Activated CD8-positive, alpha-beta memory T cell treated with anti-CD3 and anti-CD28 coated beads, Interleukin-2, amount 10 ng/mL, durations not matched to agents 7 days and 5 days (primary cell): ENCODE results near the gene IHH. TPM values are rescaled to one million over a fixed set of nuclear protein-coding genes. Genes with fewer than 3 reads are reported as not detected.

Source experiments
- ATAC-seq: fragments of 150-1000 bp; cut with Tn5 transposase; one replicate; pipeline ENCODE4 v1.10.0; 2021; ENCODE audit warnings: moderate library complexity
- CTCF ChIA-PET: fragments of 350-600 bp; sonication (Branson Sonifier 250); formaldehyde crosslinking; loops from one replicate; lab custom pipeline; 2021; ENCODE audit warnings: antibody characterized with exemption; lab: Charles Lee
- DNase-seq: peaks from one replicate; pipeline ENCODE4 v3.0.0-alpha.2; 2020
- H3K27ac Mint-ChIP-seq: one replicate; pipeline ENCODE4 v1.8.0; 2021; ENCODE audit warnings: mild to moderate bottlenecking, mixed read lengths
- H3K27me3 Mint-ChIP-seq: one replicate; pipeline ENCODE4 v1.8.0; 2021; ENCODE audit warnings: mixed read lengths
- H3K36me3 Mint-ChIP-seq: one replicate; pipeline ENCODE4 v1.8.0; 2021; ENCODE audit warnings: mild to moderate bottlenecking, mixed read lengths
- H3K4me1 Mint-ChIP-seq: one replicate; pipeline ENCODE4 v1.8.0; 2021; ENCODE audit warnings: mixed read lengths
- H3K4me3 Mint-ChIP-seq: one replicate; pipeline ENCODE4 v1.8.0; 2021; ENCODE audit warnings: mild to moderate bottlenecking, moderate library complexity, mixed read lengths
- H3K9me3 Mint-ChIP-seq: one replicate; pipeline ENCODE4 v1.8.0; 2022; ENCODE audit warnings: low read depth, mixed read lengths
- total RNA-seq, 2 experiments: library from RNA; stranded (reverse); gene quantifications; one replicate each; pipeline ENCODE4 v1.2.3, GENCODE V29; 2021

Gene IHH
- total RNA-seq, 2 experiments from 2014 or later: not detected

DNA sequence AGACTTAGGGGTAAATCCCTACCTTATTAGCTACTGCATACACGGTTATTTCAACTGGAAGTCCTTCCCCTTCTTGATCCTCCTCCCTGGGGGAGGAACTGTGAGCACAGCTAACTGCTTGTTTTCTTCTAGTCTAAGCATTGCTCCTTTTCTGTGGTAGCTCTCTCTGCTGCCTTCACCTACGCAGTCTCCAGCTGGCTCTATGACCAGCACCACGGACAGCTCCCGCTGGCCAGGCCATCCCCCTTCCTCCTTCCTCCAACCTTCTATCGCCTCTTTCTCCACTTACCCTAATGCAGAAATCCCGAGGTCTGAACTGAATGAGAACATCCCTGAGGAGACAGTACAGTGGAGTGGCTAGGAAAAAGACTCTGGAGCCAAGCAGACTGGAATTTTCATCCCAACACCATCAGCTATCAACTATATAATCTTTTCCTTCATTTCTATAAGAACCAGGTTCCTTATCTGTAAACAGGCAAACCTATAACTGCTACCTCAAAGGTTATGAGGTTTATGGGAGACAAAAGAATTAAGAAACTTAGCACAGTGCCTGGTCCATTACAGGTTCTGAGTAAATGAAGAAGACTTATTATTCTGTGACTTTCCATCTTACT, 14.7 kb downstream of the IHH start:
- Mint-ChIP-seq H3K9me3 (no peaks in the 10 kb centered on the region), H3K4me3 (no peak overlapping the region), H3K4me1 (peaks cover 4% of the 10 kb centered on the region), H3K36me3 (no peaks in the 10 kb centered on the region), H3K27ac (no peak overlapping the region), H3K27me3 (peaks cover 52% of the 10 kb centered on the region)
- DNase-seq: no peak
- CTCF ChIA-PET: interaction anchor here (0.7 to 2.5 kb wide), 5 partner anchors 12 to 66 kb away, joined by 3 to 11 read pairs (median 4); no protein-coding TSS in a partner anchor
- ATAC-seq: no peak

DNA sequence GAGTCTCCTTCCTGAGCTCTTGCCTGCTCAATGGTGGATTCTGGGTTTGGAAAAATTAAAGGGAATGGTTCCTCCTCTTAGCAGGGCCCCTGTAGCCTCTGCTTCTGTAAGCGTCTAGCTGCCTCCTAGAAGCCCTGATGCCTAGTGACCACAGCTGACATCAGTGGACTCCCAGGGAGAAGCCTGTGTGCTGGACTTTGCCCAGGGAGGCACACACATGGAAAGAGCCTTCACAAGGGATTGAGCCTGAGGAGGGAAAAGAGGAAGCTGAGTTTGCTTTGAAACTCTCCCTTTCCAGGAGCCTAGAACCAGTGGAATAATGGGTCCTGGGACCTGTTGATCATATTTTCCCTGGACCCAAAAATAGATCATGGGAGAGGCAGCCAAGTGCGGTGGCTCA, 18.0 kb downstream of the IHH start:
- Mint-ChIP-seq H3K27me3 (peaks cover 64% of the 10 kb centered on the region), H3K9me3 (no peaks in the 10 kb centered on the region), H3K4me3 (no peak overlapping the region), H3K36me3 (no peaks in the 10 kb centered on the region), H3K27ac (no peak overlapping the region), H3K4me1 (peaks cover 4% of the 10 kb centered on the region)
- CTCF ChIA-PET: interaction anchor here (0.7 to 5.7 kb wide), 8 partner anchors 10 to 252 kb away, joined by 3 to 34 read pairs (median 4); no protein-coding TSS in a partner anchor
- DNase-seq (no peak), ATAC-seq (no peak)

DNA sequence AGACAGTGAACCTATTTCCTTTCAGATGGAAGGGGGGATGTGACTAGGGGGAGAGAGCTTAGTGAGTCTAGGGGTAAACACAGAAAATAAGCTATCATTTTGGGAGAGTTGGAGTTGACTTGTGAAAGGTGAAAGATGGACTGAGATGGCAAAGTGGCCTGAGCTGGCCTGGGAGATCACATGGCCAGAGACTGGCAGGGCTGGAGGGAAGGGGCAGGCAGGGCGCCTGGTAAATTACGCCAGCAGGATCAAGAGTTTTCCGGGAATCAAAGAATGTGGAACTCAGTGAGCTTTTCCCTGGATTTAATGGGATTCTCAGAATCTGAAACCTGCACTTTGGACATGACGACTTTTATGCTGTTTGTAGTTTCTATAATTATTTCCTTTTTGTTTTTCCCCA, 18.6 kb downstream of the IHH start:
- CTCF ChIA-PET: interaction anchor here (1.1 to 5.7 kb wide), 6 partner anchors 13 to 253 kb away, joined by 3 to 34 read pairs (median 5); no protein-coding TSS in a partner anchor
- Mint-ChIP-seq H3K9me3 (no peaks in the 10 kb centered on the region), H3K4me1 (peaks cover 4% of the 10 kb centered on the region), H3K27me3 (peaks cover 64% of the 10 kb centered on the region), H3K36me3 (no peaks in the 10 kb centered on the region), H3K4me3 (no peak overlapping the region), H3K27ac (no peak overlapping the region)
- ATAC-seq (no peak), DNase-seq (no peak)

DNA sequence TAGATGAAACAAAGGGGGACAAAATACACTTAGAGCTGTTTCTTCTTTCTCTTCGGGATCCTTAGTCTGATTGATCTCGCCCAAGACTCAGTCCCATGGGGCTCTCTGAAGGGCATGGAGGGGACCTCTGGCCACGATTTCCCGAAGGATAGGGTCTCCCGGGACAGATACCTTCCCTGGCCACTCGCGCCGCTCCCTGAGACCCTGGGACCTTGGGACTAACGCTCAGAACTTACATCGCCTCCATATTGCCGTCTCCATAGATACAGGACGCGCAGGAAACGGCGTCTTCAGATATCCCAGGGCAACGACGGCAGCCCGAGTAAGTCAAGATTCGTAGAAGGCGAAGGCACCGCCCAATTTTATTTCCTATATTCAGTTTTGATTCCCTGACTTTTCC, 19.5 kb downstream of the IHH start, which contains the start of gene CFAP65:
Gene CFAP65 (minus strand): TSS at position 265 of the 400 bp plus-strand sequence. CDS start 2,468 bp downstream, outside the sequence.
- Mint-ChIP-seq H3K27ac (no peak within 1 kb of the TSS), H3K36me3 (no peaks in the 10 kb centered on the region), H3K27me3 (peaks cover 62% of the 10 kb centered on the region), H3K9me3 (no peaks in the 10 kb centered on the region), H3K4me3 (no peak within 1 kb of the TSS), H3K4me1 (peaks cover 4% of the 10 kb centered on the region)
- ATAC-seq (no peak), DNase-seq (no peak)
- CTCF ChIA-PET: interaction anchor here (1.2 to 5.7 kb wide), 6 partner anchors 10 to 254 kb away, joined by 3 to 34 read pairs (median 5); no protein-coding TSS in a partner anchor

DNA sequence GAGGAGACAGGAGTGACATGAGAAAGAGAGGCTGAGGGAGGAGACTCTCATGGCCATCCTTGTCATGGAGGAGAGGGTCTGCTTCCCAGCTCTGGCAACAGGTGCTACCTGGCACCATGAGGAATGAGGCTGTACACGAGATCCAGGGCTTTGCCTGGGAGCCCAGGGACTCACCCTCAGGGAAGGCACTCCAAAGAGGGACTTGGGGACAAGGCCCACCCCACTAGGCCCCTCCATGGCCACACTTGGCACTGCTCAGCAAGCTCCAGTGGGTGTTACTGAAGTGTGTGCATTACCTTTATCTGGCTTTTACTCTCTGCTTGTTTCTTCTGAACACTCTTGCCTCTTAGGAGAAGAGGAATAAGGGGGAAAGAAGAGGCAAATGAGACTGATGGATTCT, 22.1 kb downstream of the IHH start:
- no peak for DNase-seq
- Mint-ChIP-seq H3K4me1 (peaks cover 4% of the 10 kb centered on the region), H3K36me3 (no peaks in the 10 kb centered on the region), H3K27ac (no peak overlapping the region), H3K27me3 (peaks cover 75% of the 10 kb centered on the region), H3K4me3 (no peak overlapping the region), H3K9me3 (no peaks in the 10 kb centered on the region)
- no peak for ATAC-seq
- CTCF ChIA-PET: interaction anchor here (2.7 to 5.7 kb wide), 2 partner anchors 9 to 20 kb away, joined by 11 to 34 read pairs; no protein-coding TSS in a partner anchor

DNA sequence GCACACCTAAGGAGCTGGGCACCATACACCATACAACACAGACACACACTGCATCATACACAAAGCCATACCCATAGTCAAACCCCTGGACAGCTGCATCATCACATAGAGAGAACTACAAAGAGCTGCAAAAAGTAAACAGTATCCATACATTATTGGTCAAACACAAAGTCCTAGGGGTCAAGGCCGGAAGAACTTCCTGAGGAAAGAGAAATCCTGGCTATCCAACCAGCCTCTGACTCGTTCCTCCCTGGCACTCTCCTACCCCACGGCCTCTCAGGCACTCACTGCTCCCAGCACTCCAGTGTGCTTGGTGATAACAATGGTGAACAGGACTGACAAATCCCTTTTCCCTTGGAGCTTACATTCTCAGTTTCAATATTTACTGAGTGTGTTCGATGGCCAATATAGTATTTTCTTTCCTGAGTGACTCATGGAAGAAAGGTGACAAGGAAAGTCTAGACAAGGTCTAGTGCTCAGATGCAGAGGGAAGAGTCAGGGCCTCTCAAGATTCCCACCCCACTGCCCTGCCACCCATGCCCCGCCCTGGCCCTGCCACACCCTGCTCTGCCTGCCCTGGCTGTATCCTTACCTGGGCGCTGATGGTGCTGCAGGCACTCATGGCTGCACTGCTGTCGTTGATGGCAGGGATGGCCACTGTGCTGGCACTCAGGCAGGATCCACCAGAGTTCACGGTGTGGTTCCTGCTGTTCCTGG, 22.8 kb downstream of the IHH start:
- Mint-ChIP-seq H3K9me3 (no peaks in the 10 kb centered on the region), H3K4me1 (peaks cover 4% of the 10 kb centered on the region), H3K36me3 (no peaks in the 10 kb centered on the region), H3K4me3 (no peak overlapping the region), H3K27ac (no peak overlapping the region), H3K27me3 (peaks cover 79% of the 10 kb centered on the region)
- CTCF ChIA-PET: interaction anchor here (1.7 to 5.7 kb wide), 3 partner anchors 8 to 21 kb away, joined by 3 to 34 read pairs (median 11); no protein-coding TSS in a partner anchor
- no peak for ATAC-seq
- no peak for DNase-seq

DNA sequence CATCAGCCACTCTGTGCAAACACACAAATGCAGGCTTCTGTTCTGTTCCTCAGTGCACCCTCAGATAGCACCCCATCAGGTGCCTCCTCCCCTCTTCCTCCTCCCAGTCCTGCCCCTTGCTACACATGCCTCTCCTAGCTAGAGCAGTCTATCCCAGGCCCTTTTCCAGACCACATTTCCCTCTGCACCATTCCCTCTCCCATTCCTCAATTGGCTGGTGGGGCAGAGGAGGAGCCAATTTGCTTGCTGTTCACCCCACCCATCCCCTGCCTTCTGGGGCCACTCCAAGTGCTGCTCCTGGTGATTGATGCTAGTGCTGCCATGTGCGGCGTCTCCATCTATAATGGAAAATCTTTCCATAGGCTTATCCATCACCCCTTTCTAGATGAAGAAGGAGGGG, 24.8 kb downstream of the IHH start:
- no peaks in the 10 kb centered on the region for H3K9me3 Mint-ChIP-seq
- CTCF ChIA-PET: interaction anchor here (0.8 kb wide), 1 partner anchor 64 kb away, joined by 3 read pairs; no protein-coding TSS in a partner anchor
- no peaks in the 10 kb centered on the region for H3K36me3 Mint-ChIP-seq
- DNase-seq (no peak), ATAC-seq (no peak)
- H3K27me3 Mint-ChIP-seq: peaks cover 66% of the 10 kb centered on the region
- H3K4me1 Mint-ChIP-seq: no peaks in the 10 kb centered on the region
- no peak overlapping the region for H3K4me3 Mint-ChIP-seq
- H3K27ac Mint-ChIP-seq: no peak overlapping the region

DNA sequence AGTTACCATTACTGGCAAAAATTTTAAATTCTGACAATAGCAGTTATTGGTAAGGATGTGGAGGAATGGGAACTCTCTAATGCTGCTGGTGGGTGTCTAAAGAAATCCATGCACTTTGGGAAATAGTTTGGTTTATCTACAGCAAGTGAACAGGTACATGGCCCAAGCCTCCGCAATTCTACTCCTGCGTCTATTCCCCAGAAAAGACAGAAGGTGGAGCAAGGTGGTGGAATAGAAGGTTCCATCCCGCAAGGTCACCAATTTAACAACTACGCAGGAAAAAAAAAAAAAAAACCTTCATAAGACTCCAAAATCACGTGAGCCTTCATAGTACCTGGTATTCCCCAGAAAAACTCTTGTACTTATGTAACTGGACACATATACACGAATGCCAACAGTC, 25.9 kb downstream of the IHH start:
- Mint-ChIP-seq H3K36me3 (no peaks in the 10 kb centered on the region), H3K27ac (no peak overlapping the region), H3K27me3 (peaks cover 56% of the 10 kb centered on the region), H3K9me3 (no peaks in the 10 kb centered on the region), H3K4me3 (no peak overlapping the region), H3K4me1 (no peaks in the 10 kb centered on the region)
- DNase-seq: no peak
- CTCF ChIA-PET: interaction anchor here (0.8 kb wide), 1 partner anchor 120 kb away, joined by 3 read pairs; no protein-coding TSS in a partner anchor
- ATAC-seq: no peak

DNA sequence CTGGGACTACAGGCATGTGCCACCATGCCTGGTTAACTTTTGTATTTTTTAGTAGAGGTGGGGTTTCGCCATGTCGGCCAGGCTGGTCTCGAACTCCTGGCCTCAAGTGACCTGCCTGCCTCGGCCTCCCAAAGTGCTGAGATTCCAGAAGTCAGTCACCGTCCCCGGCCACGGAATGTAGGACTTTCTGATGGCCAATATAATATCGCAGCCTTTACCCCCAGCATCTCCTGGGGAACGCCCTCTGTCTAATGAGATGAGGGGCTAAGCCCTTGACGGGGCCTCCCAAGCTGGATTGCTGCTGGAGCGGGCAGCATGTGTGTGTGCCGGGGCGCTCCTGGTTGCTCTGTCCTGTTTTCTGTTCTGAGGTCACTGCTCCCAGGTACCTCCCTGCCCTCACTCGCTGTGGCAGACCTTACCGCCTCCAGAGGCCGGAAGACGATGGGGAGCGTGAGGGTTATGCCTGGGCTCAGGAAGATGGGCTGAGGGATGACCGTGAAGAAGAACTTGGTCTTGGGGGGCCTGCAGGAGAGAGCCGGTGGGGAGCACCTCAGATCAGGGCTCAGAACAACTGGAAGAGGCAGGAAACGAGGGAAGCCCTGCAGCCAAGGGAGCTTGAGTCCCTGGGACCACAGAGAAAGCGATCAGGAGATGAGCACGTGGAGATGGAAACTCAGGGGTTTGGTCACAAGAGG, 28.5 kb downstream of the IHH start:
- Mint-ChIP-seq H3K4me1 (no peaks in the 10 kb centered on the region), H3K9me3 (no peaks in the 10 kb centered on the region), H3K27ac (no peak overlapping the region), H3K4me3 (no peak overlapping the region), H3K27me3 (peaks cover 40% of the 10 kb centered on the region), H3K36me3 (no peaks in the 10 kb centered on the region)
- DNase-seq: no peak
- CTCF ChIA-PET: interaction anchor here (0.7 to 4.1 kb wide), 5 partner anchors 9 to 125 kb away, joined by 3 to 38 read pairs (median 4); partner anchors contain the start of gene CFAP65
- ATAC-seq: no peak

DNA sequence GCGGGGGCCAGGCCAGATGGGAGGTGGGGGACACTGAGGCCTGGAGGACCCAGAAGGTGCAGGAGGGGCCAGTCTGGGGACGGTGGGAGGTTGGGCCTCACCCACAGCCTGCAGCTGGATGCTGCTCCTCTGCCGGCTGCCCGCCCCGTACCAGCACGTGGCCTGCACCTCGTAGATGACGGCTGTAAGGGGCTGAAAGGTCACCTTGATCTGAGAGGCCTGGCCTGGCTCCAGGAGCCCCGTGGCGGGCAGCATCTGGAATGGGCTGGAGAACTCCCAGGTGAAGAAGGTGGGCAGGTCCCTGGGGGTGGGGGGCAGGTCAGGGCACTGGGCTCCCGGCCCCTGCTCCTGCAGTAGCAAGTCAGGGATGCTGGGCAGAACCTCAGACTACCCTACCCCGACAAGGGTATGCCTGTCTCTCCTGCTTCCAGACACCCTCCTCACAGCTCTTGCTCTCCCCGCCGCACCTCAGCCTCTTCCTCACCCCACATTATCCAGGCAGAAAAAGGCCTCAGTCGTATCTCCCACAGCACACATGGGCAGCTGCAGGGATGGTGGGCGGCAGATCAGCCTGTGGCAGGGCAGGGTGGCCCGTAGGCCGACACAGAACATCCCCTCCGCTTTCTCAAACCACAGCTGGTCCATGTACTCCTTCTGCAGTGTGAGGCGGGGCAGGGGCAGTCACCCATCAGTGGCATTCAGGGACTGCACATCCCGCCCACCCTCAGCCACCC, 29.5 kb downstream of the IHH start:
- H3K27me3 Mint-ChIP-seq: peaks cover 37% of the 10 kb centered on the region
- H3K9me3 Mint-ChIP-seq: no peaks in the 10 kb centered on the region
- H3K4me1 Mint-ChIP-seq: no peaks in the 10 kb centered on the region
- ATAC-seq: no peak
- no peak for DNase-seq
- no peak overlapping the region for H3K4me3 Mint-ChIP-seq
- CTCF ChIA-PET: interaction anchor here (0.7 to 6.7 kb wide), 7 partner anchors 10 to 126 kb away, joined by 3 to 69 read pairs (median 5); partner anchors contain the start of gene CFAP65
- H3K27ac Mint-ChIP-seq: no peak overlapping the region
- no peaks in the 10 kb centered on the region for H3K36me3 Mint-ChIP-seq

DNA sequence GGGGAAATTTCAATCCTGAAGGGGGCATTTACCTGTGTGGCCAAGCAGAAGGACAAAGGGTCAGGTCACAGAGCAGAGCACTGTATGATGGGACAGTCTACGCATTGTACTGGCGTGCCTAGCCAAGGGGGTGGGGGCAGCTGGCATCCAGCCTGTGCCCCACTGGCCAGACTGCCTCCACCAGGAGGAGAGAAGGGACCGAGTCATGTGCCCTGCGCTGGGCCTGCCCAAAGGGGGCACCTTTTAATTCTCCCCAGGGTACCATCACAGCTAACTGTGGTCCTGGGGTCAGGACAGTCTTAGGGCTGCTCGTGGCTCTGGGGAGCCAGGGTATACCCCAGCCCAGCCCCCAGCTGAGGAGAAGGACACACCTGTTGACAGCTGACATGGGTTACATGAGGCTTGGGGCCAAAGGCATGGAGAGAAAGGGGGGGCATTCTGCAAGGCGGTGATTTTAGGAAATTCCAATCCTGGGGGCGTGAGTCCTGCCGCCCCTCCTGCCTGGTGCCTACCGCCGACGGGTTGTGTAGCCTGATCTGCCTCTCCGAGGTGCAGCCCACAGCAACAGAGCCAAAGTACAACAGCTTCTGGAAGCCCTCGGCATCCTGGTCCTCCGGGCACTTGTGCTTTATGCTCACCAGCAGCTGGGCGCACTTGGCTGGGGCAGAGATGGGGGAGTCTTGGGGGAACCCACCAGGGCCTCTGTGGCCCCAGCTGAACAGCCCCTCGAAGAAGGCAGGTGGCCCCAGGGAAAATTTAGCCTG, 30.4 kb downstream of the IHH start:
- H3K27me3 Mint-ChIP-seq: peaks cover 29% of the 10 kb centered on the region

DNA sequence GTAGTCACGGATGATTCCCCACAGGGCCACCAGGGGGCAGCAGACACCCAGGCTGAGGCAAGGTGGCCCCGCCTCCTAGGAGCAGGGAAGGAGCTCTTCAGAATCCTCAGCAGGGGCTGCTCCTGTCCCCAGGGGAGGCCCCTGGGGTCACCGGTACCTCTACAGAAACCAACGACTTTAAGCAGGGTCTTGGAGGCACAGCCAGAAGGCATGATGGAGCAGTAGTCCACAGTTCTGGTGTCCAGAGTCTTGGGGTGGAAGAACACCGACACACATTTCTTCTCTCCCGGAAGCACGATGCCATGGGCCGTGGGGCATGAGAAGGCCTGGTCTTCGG, 30.9 kb downstream of the IHH start:
- CTCF ChIA-PET: interaction anchor here (0.6 to 6.7 kb wide), 47 partner anchors 11 to 466 kb away, joined by 3 to 69 read pairs (median 4); partner anchors contain the start of genes CFAP65, CNPPD1 and IHH
- Mint-ChIP-seq H3K27me3 (peaks cover 25% of the 10 kb centered on the region), H3K36me3 (no peaks in the 10 kb centered on the region), H3K4me1 (no peaks in the 10 kb centered on the region), H3K27ac (no peak overlapping the region), H3K9me3 (no peaks in the 10 kb centered on the region), H3K4me3 (no peak overlapping the region)
- DNase-seq: peak; percentile 78
- peak; percentile 88 for ATAC-seq

More for the DNA sequence above, 30.4 kb downstream of the IHH start:
- CTCF ChIA-PET: interaction anchor here (0.6 to 6.7 kb wide), 48 partner anchors 11 to 465 kb away, joined by 3 to 69 read pairs (median 4); partner anchors contain the start of genes CFAP65, CNPPD1 and IHH
- H3K4me3 Mint-ChIP-seq: no peak overlapping the region
- H3K27ac Mint-ChIP-seq: no peak overlapping the region
- DNase-seq: no peak
- no peak for ATAC-seq
- H3K4me1 Mint-ChIP-seq: no peaks in the 10 kb centered on the region
- H3K9me3 Mint-ChIP-seq: no peaks in the 10 kb centered on the region
- H3K36me3 Mint-ChIP-seq: no peaks in the 10 kb centered on the region
